Parathyroid adenoma (tissue), 2 donors: ENCODE measurements around the gene WWOX.
A peak's percentile ranks its signal among the peaks of the same experiment; 100 is the strongest.

Source experiments
- H2AFZ ChIP-seq: fragments of 300-600 bp; sonication (generic); one replicate; pipeline ENCODE4 v1.7.0; 2017; ENCODE audit warnings: antibody characterized with exemption, mild to moderate bottlenecking
- H3K27ac ChIP-seq: fragments of 300-600 bp; sonication (generic); one replicate; pipeline ENCODE4 v1.7.0; 2017
- H3K27me3 ChIP-seq: fragments of 300-600 bp; sonication (generic); one replicate; pipeline ENCODE4 v1.7.0; 2017; ENCODE audit warnings: low read length; ENCODE audit not compliant: control insufficient read depth, insufficient read depth
- H3K36me3 ChIP-seq: fragments of 300-600 bp; sonication (generic); one replicate; pipeline ENCODE4 v1.7.0; 2017; ENCODE audit warnings: low read length; ENCODE audit not compliant: control insufficient read depth, insufficient read depth
- H3K4me1 ChIP-seq: fragments of 300-600 bp; sonication (generic); one replicate; pipeline ENCODE4 v1.7.0; 2017; ENCODE audit warnings: control low read depth
- H3K4me2 ChIP-seq: fragments of 300-600 bp; sonication (generic); one replicate; pipeline ENCODE4 v1.7.0; 2017; ENCODE audit warnings: low read length
- H3K4me3 ChIP-seq: fragments of 300-600 bp; sonication (generic); one replicate; pipeline ENCODE4 v1.7.0; 2017; ENCODE audit warnings: low read depth, low read length
- H3K79me2 ChIP-seq: fragments of 300-600 bp; sonication (generic); one replicate; pipeline ENCODE4 v1.7.0; 2017; ENCODE audit warnings: control low read depth
- H3K9ac ChIP-seq: fragments of 300-600 bp; sonication (generic); one replicate; pipeline ENCODE4 v1.7.0; 2017; ENCODE audit warnings: mild to moderate bottlenecking
- H3K9me3 ChIP-seq: fragments of 300-600 bp; sonication (generic); one replicate; pipeline ENCODE4 v1.7.0; 2017; ENCODE audit warnings: low read length; ENCODE audit not compliant: control insufficient read depth
- TF ChIP-seq, protein P1 (sequence below): fragments of 300-600 bp; sonication (generic); IDR thresholded peaks from one replicate; pipeline ENCODE4 v1.7.0; 2017; ENCODE audit warnings: antibody characterized with exemption, mild to moderate bottlenecking
- donor health status: primary hyperparathyroidism.

The WWOX gene

DNA sequence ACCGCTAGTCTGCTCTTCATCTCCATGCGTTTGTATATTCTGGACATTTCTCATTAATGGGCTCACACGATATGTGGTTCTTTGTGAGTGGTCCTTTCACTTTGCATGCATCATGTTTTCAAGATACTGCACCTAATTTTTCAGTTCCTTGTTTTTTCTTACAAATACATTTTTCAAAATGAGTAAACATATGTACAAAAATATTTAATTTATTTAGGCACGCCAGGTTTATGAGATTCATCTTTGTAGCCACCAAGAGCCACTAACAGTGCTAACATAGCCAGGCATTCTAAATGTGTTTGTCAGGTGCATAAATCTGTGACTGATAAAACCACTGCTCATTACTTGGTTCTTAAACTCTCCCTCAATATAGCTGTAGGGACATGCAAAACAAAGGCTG, 375.3 kb downstream of the WWOX start:
- H3K9ac ChIP-seq: no peak overlapping the region

DNA sequence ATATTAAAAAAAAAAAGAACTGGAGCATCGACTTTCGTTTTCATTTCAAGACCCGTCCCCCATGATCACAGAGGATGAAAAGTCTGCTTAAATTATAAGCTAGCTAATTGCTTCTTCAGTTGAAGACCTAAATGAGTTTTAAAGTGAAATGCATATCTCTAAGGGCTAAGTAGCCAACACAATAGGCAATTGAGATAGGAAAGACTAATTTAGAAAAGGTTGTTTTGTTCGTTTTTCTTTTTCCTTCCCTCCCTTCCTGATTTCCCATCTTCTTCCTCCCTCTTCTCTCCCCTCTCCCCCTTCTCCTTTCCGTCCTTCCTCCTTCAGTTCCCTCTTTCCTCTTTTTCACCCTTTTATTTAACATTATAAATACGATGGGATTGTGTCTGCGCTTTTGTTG, 377.2 kb downstream of the WWOX start:
- no peak overlapping the region for H3K4me3 ChIP-seq
- no peak overlapping the region for H2AFZ ChIP-seq
- no peaks in the 10 kb centered on the region for H3K36me3 ChIP-seq
- no peaks in the 10 kb centered on the region for H3K9me3 ChIP-seq
- no peaks in the 10 kb centered on the region for H3K27me3 ChIP-seq
- H3K79me2 ChIP-seq: no peaks in the 10 kb centered on the region
- peaks cover 2% of the 10 kb centered on the region for H3K4me1 ChIP-seq
- H3K27ac ChIP-seq: no peak overlapping the region
- TF ChIP-seq, protein P1, sequence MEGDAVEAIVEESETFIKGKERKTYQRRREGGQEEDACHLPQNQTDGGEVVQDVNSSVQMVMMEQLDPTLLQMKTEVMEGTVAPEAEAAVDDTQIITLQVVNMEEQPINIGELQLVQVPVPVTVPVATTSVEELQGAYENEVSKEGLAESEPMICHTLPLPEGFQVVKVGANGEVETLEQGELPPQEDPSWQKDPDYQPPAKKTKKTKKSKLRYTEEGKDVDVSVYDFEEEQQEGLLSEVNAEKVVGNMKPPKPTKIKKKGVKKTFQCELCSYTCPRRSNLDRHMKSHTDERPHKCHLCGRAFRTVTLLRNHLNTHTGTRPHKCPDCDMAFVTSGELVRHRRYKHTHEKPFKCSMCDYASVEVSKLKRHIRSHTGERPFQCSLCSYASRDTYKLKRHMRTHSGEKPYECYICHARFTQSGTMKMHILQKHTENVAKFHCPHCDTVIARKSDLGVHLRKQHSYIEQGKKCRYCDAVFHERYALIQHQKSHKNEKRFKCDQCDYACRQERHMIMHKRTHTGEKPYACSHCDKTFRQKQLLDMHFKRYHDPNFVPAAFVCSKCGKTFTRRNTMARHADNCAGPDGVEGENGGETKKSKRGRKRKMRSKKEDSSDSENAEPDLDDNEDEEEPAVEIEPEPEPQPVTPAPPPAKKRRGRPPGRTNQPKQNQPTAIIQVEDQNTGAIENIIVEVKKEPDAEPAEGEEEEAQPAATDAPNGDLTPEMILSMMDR: no peak
- no peak overlapping the region for H3K4me2 ChIP-seq
- H3K9ac ChIP-seq: no peak overlapping the region

More for the DNA sequence above, 375.3 kb downstream of the WWOX start:
- peaks cover 2% of the 10 kb centered on the region for H3K4me1 ChIP-seq
- H3K79me2 ChIP-seq: no peaks in the 10 kb centered on the region
- H3K27me3 ChIP-seq: no peaks in the 10 kb centered on the region
- H3K36me3 ChIP-seq: no peaks in the 10 kb centered on the region
- no peaks in the 10 kb centered on the region for H3K9me3 ChIP-seq
- H3K4me2 ChIP-seq: no peak overlapping the region
- H3K4me3 ChIP-seq: no peak overlapping the region
- no peak overlapping the region for H2AFZ ChIP-seq
- no peak overlapping the region for H3K27ac ChIP-seq
- TF ChIP-seq, protein P1: no peak

DNA sequence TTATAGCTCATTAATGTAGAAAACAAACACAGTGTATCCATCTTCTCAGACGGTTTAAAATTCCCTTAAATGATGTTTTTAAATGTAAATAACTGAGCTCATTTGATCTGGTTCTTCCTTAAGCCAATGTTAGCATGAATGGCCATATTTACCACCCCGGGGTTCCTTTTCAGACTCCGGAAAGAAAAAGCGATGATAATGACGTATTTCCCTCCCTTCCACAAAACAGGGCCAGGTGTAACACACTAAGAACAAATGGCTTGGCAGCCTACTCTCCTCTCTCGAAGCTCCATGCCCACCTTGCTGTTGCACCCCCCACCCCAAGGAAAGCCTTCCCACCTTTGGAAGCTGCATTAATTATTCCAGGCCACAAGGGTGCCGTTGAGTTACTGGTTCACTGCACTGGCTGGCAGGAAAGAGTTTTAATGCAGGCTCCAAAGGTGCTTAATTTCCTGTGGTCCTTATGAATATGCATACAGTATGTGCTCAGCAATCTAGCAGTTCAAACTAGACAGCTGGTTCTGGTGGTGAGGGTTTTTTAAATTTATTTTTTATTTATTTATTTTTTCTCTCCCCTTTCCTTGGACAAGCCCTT, 378.9 kb downstream of the WWOX start:
- TF ChIP-seq, protein P1: peak; percentile 52
- no peaks in the 10 kb centered on the region for H3K9me3 ChIP-seq
- H3K4me2 ChIP-seq: no peak overlapping the region
- H3K4me3 ChIP-seq: no peak overlapping the region
- H3K36me3 ChIP-seq: no peaks in the 10 kb centered on the region
- H3K4me1 ChIP-seq: peaks cover 2% of the 10 kb centered on the region
- no peak overlapping the region for H3K27ac ChIP-seq
- no peaks in the 10 kb centered on the region for H3K79me2 ChIP-seq
- H2AFZ ChIP-seq: no peak overlapping the region
- H3K27me3 ChIP-seq: no peaks in the 10 kb centered on the region
- H3K9ac ChIP-seq: no peak overlapping the region

DNA sequence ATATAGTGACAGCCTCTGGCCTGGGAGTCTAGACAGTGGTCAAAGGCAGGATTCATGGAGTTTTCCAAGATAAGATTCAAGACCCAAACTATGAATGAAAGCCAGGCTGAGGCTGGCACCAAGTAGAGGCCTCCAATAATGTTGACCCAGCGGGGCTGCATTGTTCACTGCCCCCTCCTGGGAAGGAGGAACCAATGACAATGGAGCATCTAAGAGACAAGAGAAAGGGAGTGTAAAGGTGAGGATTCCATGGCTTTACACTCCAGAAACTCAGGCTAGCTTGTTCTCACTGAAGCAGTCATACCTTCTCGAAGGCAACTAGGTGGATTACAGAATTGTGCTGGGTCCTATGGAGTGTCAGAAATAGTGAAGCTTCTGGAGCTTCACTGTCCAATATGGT, 380.3 kb downstream of the WWOX start:
- Histone ChIP-seq H3K27me3 (no peaks in the 10 kb centered on the region), H3K4me1 (peaks cover 2% of the 10 kb centered on the region), H2AFZ (no peak overlapping the region), H3K9ac (no peak overlapping the region), H3K27ac (no peak overlapping the region), H3K79me2 (no peaks in the 10 kb centered on the region), H3K4me3 (no peak overlapping the region), H3K4me2 (no peak overlapping the region), H3K9me3 (no peaks in the 10 kb centered on the region), H3K36me3 (no peaks in the 10 kb centered on the region)
- TF ChIP-seq, protein P1: no peak

DNA sequence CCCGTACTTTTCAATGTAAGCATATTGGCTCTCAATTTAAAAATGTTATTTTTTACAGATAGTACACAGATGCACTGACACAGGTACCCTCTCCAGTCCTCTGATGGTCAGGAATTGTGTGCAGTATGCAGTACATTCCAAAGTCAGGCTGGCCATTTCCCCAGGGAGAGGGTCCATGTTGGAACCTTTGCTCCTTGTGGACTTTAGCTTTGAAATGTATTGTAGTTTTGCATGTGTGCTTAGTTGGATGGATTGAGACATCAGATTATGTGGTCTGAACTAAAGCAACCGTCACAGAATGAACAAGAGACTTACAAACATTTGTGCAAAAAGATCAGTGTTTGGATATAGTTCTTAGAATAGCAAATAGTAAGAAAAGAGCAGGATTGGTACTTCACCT, 381.1 kb downstream of the WWOX start:
- Histone ChIP-seq H3K9ac (no peak overlapping the region), H3K79me2 (no peaks in the 10 kb centered on the region), H3K4me1 (no peaks in the 10 kb centered on the region), H3K36me3 (no peaks in the 10 kb centered on the region), H3K27ac (no peak overlapping the region), H3K4me2 (no peak overlapping the region), H3K27me3 (no peaks in the 10 kb centered on the region), H3K4me3 (no peak overlapping the region), H3K9me3 (no peaks in the 10 kb centered on the region), H2AFZ (no peak overlapping the region)
- TF ChIP-seq, protein P1: no peak
